K562 (cell line): ENCODE results near the gene RERE. TPM values are rescaled to one million over a fixed set of nuclear protein-coding genes. Genes with fewer than 3 reads are reported as not detected.

Experiments
- ATAC-seq: fragments of 200-7000 bp; cut with Tn5 transposase; 3 replicates; pipeline ENCODE4 v1.9.1; 2020; ENCODE audit warnings: moderate library complexity
- BruUV-seq: library from RNA; stranded (reverse); fragments of 400-500 nt; replicated peaks from 2 replicates; lab custom pipeline; 2021; lab: Mats Ljungman, UMichigan
- CTCF ChIA-PET: fragments of 300-600 bp; formaldehyde crosslinking; extraction: SDS; loops from one replicate; lab custom pipeline; 2021; ENCODE audit warnings: low intra/inter-chr PET ratio; lab: Yijun Ruan, JAX
- POLR2A ChIA-PET: fragments of 300-600, 350-650 bp; sonication (Branson Sonifier 250); formaldehyde crosslinking; extraction: SDS; loops from one replicate; lab custom pipeline; 2021; ENCODE audit warnings: antibody characterized with exemption, inconsistent platforms; lab: Yijun Ruan, JAX
- DNase-seq, 4 experiments: peaks; one replicate each; pipeline versions ENCODE4 v3.0.0 to v3.0.0-alpha.2; 2011 to 2018; ENCODE audit warnings: low spot score in 3 of 4, mixed read lengths in 3 of 4; ENCODE audit errors: extremely low read depth in 1 of 4
- FAIRE-seq: peaks from 2 replicates; lab custom pipeline; 2011; peaks lifted over from hg19 to GRCh38; lab: Jason Lieb, UNC
- H2AFZ ChIP-seq: 2 replicates; pipeline ENCODE4 v1.6.0; 2011; ENCODE audit warnings: low read depth, low read length, control low read depth, inconsistent platforms
- H3K27ac ChIP-seq: fragments of 200-600 bp; 3 replicates; pipeline ENCODE4 v1.8.0; 2011; ENCODE audit warnings: low read depth, mild to moderate bottlenecking, control low read depth, inconsistent platforms, low read length, moderate library complexity, mixed read lengths; ENCODE audit errors: extremely low read depth
- H3K27me3 ChIP-seq, 2 experiments: fragments of 300-600 bp in 1 of 2; 2 replicates in 1 of 2; 3 replicates in 1 of 2; pipeline versions ENCODE4 v1.6.0 to v1.8.0; 2011; ENCODE audit warnings: inconsistent platforms in 2 of 2, low read length in 2 of 2, mild to moderate bottlenecking in 1 of 2, mixed read lengths in 1 of 2, moderate library complexity in 1 of 2; ENCODE audit not compliant: control insufficient read depth in 2 of 2, insufficient read depth in 2 of 2
- H3K36me3 ChIP-seq: fragments of 300-600 bp; 3 replicates; pipeline ENCODE4 v1.8.0; 2011; ENCODE audit warnings: mild to moderate bottlenecking, low read length, inconsistent platforms; ENCODE audit not compliant: control insufficient read depth, insufficient read depth
- H3K4me1 ChIP-seq, 2 experiments: fragments of 200-600 bp in 1 of 2; replicated peaks in 1 of 2; 2 replicates in 1 of 2; 3 replicates in 1 of 2; pipeline versions ENCODE4 v1.5.1 to v1.8.0; 2011; ENCODE audit warnings: inconsistent platforms in 2 of 2, low read length in 2 of 2, mild to moderate bottlenecking in 1 of 2, mixed read lengths in 1 of 2, moderate library complexity in 1 of 2; ENCODE audit not compliant: control insufficient read depth in 2 of 2, insufficient read depth in 2 of 2
- H3K4me2 ChIP-seq: 2 replicates; pipeline ENCODE4 v1.6.1; 2011; ENCODE audit warnings: low read length, control low read depth, inconsistent platforms, mixed read lengths; ENCODE audit not compliant: insufficient read depth
- H3K4me3 ChIP-seq: fragments of 200-600 bp; sonication (generic), shearing (Covaris generic); 2 replicates; pipeline ENCODE4 v1.5.1; 2016; ENCODE audit warnings: control low read depth, inconsistent platforms
- H3K79me2 ChIP-seq: fragments of 200-600 bp; 3 replicates; pipeline ENCODE4 v1.8.0; 2011; ENCODE audit warnings: low read length, inconsistent platforms; ENCODE audit not compliant: control insufficient read depth, insufficient read depth
- H3K9ac ChIP-seq, 2 experiments: 2 replicates each; pipeline versions ENCODE4 v1.6.0 to v1.6.1; 2011; ENCODE audit warnings: low read depth in 2 of 2, low read length in 2 of 2, control low read depth in 1 of 2, inconsistent platforms in 1 of 2, mild to moderate bottlenecking in 1 of 2, mixed read lengths in 1 of 2; ENCODE audit not compliant: insufficient read depth in 1 of 2
- H3K9me1 ChIP-seq: one replicate; pipeline ENCODE4 v1.6.0; 2011; ENCODE audit warnings: inconsistent platforms, mild to moderate bottlenecking, low read length, moderate library complexity; ENCODE audit not compliant: control insufficient read depth, insufficient read depth
- H3K9me3 ChIP-seq: replicated peaks from 2 replicates; pipeline ENCODE4 v1.5.1; 2011; ENCODE audit warnings: low read depth, low read length, inconsistent platforms; ENCODE audit not compliant: control insufficient read depth, insufficient read depth
- H4K20me1 ChIP-seq: replicated peaks from 2 replicates; pipeline ENCODE4 v1.6.1; 2011; ENCODE audit warnings: low read length, inconsistent platforms, mixed read lengths; ENCODE audit not compliant: control insufficient read depth, insufficient read depth
- CBX1 ChIP-seq: sonication (generic); IDR thresholded peaks from 2 replicates; pipeline ENCODE4 v1.6.1; 2016; ENCODE audit warnings: antibody characterized with exemption, low read depth, mild to moderate bottlenecking
- NFYB ChIP-seq: IDR thresholded peaks from 2 replicates; pipeline ENCODE4 v1.6.1; 2011; ENCODE audit warnings: mild to moderate bottlenecking, moderate library complexity; ENCODE audit not compliant: insufficient read length; ENCODE audit errors: extremely low read depth
- ZNF134 ChIP-seq: fragments of 250-450 bp; sonication (Bioruptor Pico); conservative IDR thresholded peaks from 2 replicates; pipeline ENCODE4 v1.4.0; 2020
- WGBS: fragments of 100-300 bp; shearing (Covaris generic); methylation state at CpG from one replicate; pipeline ENCODE4 v1.1.6; 2016; ENCODE audit warnings: low coverage, mixed read lengths; ENCODE audit not compliant: insufficient coverage; ENCODE audit errors: missing lambda C conversion rate; 5-methylcytosine and 5-hydroxymethylcytosine counted together
- in situ Hi-C: fragments of 300-500 bp; cut with MboI; formaldehyde crosslinking; loops from 4 replicates; pipeline ENCODE4 v1.15.0; 2018; ENCODE audit warnings: inconsistent platforms, mixed read lengths
- intact Hi-C: fragments of 100-400 bp; cut with micrococcal nuclease; formaldehyde crosslinking; loops from 2 replicates; pipeline ENCODE4 v1.14.2; 2022
- polyA plus RNA-seq, 8 experiments: library from polyadenylated mRNA; depleted of rRNA in 4 of 8; stranded (reverse) in 5 of 8; unstranded in 3 of 8; fragments of >200 nt; fragmentation: Nextera tagmentation in 2 of 8; fragmentation: Illumina TruSeq in 1 of 8; extraction: Ambion mirVana in 2 of 8; extraction: Trizol in 1 of 8; gene quantifications; 2 replicates each; pipeline versions ENCODE4 v1.2.1 to v1.2.3, GENCODE V29; 2011 to 2014; ENCODE audit warnings: inconsistent platforms in 1 of 8, missing spikeins in 1 of 8
- total RNA-seq, 7 experiments: library from RNA; depleted of rRNA in 6 of 7; stranded (reverse); fragments of >200 nt in 6 of 7; fragmentation: Illumina TruSeq in 2 of 7; extraction: Trizol in 2 of 7; gene quantifications; 2 replicates each; pipeline versions ENCODE4 v1.2.1 to v1.2.3, GENCODE V29; 2011 to 2021; ENCODE audit warnings: low replicate concordance in 1 of 7
- TF ChIP-seq, protein P1 (sequence below), 3 experiments: IDR thresholded peaks in 2 of 3; conservative IDR thresholded peaks in 1 of 3; 2 replicates each; pipeline ENCODE4 v1.5.1; 2011 to 2012; ENCODE audit warnings: low read length in 3 of 3, mild to moderate bottlenecking in 3 of 3, control low read depth in 2 of 3, improper control_type of control experiment in 1 of 3, inconsistent platforms in 1 of 3, low read depth in 1 of 3, mixed read lengths in 1 of 3, moderate library complexity in 1 of 3; ENCODE audit not compliant: insufficient read depth in 2 of 3
- TF ChIP-seq, protein P2 (sequence below): fragments of 150-350 bp; IDR thresholded peaks from 2 replicates; pipeline ENCODE4 v1.6.1; 2014; ENCODE audit warnings: low read depth, mild to moderate bottlenecking, low read length, borderline replicate concordance

Gene RERE
- total and polyA plus RNA-seq, 9 of the 15 experiments (the other 6 are each of a cell fraction or from before 2014, with no cell fraction given) = 3.0 to 51.5 (median 13.4) TPM

DNA sequence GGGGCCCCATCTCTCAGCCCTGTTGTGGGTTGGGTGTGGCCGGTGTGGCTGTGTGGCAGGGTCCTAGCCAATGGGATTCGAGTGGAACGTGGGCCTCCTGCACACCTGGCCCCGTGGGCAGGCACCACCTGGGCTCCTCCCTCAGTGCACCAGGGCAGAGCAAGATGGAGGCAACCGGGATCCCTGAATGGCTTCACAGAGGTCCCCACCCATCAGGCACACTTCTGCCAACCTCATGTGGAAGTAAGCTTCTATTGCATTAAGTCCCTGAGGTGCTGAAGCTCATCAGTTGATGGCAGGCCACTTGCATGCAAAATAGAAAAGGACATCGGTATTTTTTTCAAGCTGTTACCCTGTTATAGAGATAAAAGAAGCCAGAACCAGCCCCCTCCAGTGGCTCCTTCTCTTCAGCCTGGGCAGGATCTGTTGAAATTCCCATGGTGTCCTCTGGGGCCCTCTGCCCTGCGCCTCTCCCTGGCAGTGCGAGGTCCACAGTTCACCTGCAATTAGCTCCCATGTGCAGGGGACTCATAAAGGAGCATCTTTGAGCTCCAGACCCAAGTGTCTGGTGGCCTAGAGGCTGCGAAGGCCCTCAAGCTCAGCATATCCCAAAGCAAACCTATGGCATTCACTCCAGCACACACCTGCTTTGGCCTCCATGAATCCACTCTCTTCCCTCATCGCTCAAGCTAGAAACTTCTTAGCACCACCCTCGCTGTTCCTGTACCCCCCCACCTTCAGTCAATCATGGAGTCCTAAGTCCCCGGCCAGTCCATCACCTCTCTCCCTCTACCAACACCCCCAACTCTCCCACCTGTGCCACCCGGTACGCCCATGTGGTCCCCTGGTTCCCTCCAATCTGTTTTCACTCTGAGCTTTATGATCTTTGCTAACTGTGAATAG is 501.6 kb downstream of the RERE start:
- intact Hi-C loops = loop anchor here (10.0 kb wide), 1 partner anchor 171 kb away; no protein-coding TSS in a partner anchor
- Histone ChIP-seq H3K4me2 (no peak overlapping the region), H2AFZ (no peak overlapping the region), H3K9me1 (no peaks in the 10 kb centered on the region), H3K27me3 (peaks cover 31 to 83% of the 10 kb centered on the region in 2 experiments), H3K9ac (no peak overlapping the region), H3K4me3 (no peak overlapping the region), H3K4me1 (peaks cover 0 to 21% of the 10 kb centered on the region in 2 experiments; a peak in 3 of 5 replicates), H3K36me3 (no peaks in the 10 kb centered on the region), H4K20me1 (peaks cover 5% of the 10 kb centered on the region; the same call in 1 of the 2 replicates), H3K79me2 (no peaks in the 10 kb centered on the region), H3K9me3 (no peaks in the 10 kb centered on the region), H3K27ac (no peak overlapping the region)
- BruUV-seq = no TSS peak
- peak; percentile 32; the same call in 2 of the 3 replicates for ATAC-seq
- in situ Hi-C loops = loop anchor here (25.0 kb wide), 1 partner anchor 654 kb away; no protein-coding TSS in a partner anchor
- ChIA-PET POLR2A (interaction anchor here (0.6 to 1.3 kb wide), 8 partner anchors 20 to 1089 kb away, joined by 3 read pairs; no protein-coding TSS in a partner anchor), CTCF (interaction anchor here (1.5 to 4.1 kb wide), 3 partner anchors 284 to 340 kb away, joined by 4 to 33 read pairs (median 23); no protein-coding TSS in a partner anchor)
- no peak for FAIRE-seq
- TF ChIP-seq NFYB (peak; percentile 4), CBX1 (no peak), ZNF134 (CRISPR knock-in tag) (peak; percentile 66; the same call in 1 of the 2 replicates)
- TF ChIP-seq, protein P1, sequence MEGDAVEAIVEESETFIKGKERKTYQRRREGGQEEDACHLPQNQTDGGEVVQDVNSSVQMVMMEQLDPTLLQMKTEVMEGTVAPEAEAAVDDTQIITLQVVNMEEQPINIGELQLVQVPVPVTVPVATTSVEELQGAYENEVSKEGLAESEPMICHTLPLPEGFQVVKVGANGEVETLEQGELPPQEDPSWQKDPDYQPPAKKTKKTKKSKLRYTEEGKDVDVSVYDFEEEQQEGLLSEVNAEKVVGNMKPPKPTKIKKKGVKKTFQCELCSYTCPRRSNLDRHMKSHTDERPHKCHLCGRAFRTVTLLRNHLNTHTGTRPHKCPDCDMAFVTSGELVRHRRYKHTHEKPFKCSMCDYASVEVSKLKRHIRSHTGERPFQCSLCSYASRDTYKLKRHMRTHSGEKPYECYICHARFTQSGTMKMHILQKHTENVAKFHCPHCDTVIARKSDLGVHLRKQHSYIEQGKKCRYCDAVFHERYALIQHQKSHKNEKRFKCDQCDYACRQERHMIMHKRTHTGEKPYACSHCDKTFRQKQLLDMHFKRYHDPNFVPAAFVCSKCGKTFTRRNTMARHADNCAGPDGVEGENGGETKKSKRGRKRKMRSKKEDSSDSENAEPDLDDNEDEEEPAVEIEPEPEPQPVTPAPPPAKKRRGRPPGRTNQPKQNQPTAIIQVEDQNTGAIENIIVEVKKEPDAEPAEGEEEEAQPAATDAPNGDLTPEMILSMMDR (IDR thresholded peaks at IDR 0.05 in 2 of 3, conservative IDR thresholded peaks at IDR 0.05 in 1 of 3; ENCODE audit: insufficient read depth in 2 of 3, low read depth in 1 of 3, low read length in 3 of 3) = peak; percentile 27 to 65 (median 40); a peak in 4 of 6 replicates
- TF ChIP-seq, protein P2, sequence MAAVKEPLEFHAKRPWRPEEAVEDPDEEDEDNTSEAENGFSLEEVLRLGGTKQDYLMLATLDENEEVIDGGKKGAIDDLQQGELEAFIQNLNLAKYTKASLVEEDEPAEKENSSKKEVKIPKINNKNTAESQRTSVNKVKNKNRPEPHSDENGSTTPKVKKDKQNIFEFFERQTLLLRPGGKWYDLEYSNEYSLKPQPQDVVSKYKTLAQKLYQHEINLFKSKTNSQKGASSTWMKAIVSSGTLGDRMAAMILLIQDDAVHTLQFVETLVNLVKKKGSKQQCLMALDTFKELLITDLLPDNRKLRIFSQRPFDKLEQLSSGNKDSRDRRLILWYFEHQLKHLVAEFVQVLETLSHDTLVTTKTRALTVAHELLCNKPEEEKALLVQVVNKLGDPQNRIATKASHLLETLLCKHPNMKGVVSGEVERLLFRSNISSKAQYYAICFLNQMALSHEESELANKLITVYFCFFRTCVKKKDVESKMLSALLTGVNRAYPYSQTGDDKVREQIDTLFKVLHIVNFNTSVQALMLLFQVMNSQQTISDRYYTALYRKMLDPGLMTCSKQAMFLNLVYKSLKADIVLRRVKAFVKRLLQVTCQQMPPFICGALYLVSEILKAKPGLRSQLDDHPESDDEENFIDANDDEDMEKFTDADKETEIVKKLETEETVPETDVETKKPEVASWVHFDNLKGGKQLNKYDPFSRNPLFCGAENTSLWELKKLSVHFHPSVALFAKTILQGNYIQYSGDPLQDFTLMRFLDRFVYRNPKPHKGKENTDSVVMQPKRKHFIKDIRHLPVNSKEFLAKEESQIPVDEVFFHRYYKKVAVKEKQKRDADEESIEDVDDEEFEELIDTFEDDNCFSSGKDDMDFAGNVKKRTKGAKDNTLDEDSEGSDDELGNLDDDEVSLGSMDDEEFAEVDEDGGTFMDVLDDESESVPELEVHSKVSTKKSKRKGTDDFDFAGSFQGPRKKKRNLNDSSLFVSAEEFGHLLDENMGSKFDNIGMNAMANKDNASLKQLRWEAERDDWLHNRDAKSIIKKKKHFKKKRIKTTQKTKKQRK = no peak
- DNase-seq = no peak
- 3% methylated on average over 14 of the region's 14 CpGs for WGBS
